Kidney capillary endothelial cell (primary cell): ENCODE results near the gene YWHAH.
"Not testable (repeated sequence)": the region's sequence is repeated elsewhere in the genome, so short reads cannot be mapped to it uniquely, and the experiment has no call there.

Experiments
- DNase-seq: peaks from one replicate; pipeline ENCODE4 v3.0.0-alpha.2; 2018; ENCODE audit warnings: low spot score

YWHAH gene

DNA sequence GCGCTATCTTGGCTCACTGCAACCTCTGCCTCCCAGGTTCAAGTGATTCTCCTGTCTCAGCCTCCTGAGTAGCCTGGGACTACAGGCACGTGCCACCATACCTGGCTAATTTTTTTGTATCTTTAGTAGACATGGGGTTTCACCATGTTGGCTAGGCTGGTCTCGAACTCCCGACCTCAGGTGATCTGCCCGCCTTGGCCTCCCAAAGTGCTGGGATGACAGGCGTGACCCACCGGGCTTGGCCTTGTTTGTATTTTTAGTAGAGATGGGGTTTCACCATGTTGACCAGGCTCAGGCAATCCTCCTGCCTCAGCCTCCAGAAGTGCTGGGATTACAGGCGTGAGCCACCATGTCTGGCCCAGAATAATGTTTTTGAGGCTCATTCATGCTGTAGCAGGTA is 37.6 kb downstream of the YWHAH start:
- DNase-seq: not testable (repeated sequence)

DNA sequence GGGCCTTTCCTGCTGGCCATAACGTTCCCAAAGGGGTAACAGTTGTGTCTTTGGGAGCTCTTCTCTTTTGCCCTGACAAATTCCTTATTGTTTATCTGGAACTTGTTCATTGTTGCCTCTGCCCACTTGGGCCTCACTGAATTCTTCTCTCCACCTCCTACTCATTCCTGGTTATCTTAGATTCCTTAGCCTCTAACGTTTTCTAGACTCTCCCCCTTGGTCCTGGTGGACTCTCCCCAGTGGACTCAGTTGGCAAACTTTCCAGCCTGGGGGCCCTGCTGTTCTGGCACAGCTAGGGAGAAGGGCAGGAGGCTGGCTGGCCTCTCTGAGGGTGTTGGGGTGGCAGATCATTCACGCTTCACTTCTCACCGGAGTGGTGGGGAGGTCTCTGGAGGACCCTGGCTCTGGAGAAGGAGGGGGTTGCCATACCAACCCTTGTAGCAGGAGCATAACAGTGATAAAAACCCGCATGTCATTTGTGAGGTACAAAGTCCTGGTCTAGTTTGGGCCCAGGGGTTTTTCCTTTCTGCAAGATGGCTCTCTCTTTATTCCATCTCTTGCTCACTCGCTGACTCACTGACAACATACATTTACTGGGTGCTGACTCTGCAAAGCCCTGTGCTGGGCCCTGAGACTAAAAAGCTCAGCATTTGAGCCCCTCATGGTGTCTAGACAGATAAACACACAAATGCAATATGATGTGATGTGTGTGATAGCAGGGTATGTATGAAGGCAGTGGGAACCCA is 39.7 kb downstream of the YWHAH start:
- DNase-seq: no peak

DNA sequence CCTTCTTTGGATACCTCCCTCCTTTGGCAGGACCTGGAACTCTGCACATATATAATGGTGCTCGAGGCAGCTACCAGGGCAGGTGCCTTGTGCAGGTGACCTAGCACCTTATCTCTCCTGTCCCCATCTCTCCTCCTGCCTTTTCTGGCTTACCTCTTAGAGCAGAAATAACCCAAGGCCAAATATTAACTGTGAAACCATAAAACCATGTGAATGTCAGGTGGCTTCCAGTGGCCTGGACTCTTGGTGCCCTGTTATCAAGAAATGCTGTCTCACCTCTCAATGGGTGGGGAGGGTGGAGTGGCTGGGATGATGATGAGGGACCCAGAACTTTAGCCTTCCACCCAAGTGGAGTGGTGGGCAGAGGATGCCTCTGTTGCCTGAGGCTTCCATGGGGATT is 42.9 kb downstream of the YWHAH start:
- DNase-seq: no peak

DNA sequence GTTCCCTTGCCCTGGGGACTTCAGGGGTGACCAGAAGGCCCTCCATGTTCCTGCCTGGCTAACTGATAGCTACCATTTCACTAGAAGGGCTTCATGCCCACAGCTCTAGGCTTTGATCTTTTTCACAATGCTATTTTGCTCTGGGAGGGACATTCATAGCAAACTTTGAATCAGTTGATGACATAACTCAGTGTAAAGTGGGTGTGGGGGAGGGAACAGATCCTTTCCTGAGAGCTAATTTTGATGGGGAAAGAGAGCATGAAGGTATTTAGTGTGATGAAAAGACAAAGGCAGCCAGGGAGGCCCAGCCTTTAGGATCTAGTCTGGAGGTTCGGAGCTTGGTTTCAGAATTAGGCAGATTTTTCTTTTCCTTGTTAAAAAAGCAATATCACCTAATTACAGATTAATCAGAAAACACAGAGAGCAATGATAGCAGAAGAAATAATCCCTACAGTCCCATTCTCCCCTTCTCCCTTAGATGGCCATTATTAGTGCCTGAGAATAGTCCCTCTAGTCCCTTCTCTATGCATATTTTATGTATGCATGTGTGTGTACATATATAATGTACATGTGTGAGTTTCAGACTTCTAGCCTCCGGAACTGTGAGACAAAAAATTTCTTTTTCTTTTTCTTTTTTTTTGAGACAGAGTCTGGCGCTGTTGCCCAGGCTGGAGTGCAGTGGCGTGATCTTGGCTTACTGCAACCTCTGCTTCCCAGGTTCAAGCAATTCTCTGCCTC is 46.9 kb downstream of the YWHAH start:
- no peak for DNase-seq

DNA sequence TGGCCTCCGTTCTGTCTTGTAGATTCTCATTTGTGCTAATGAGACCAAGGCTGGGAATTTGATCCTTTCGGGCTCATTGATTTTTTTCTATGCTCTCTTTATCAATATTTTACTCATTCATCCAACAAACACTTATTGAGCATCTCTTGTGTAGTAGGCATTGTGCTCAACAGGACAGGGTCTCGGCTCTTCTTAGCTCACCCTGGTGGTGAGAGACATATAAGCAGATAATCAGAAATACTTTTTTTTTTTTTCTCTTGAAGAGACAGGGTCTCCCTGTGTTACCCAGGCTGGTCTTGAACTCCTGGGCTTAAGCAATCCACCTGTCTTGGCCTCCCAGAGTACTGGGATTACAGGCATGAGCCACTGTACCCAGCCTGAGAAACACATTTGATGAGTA is 50.7 kb downstream of the YWHAH start:
- DNase-seq: no peak

DNA sequence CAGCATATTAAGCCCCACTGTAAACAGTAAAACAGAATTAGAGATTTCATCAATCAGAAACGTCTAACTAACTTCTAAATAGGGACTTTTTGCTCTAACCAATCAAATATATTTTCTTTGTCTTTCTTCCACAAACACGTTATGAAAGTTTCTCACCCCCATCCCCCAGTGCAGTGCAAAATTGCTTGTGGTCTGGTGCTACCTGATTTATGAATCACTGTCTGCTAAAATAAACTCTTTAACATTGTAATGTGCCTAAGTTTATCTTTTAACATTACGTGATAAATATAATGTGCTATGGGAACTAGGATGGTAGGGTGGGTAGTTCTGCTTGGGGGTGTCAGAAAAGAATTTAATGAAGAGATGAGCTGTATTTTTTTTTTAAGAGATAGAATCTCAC is 51.5 kb downstream of the YWHAH start:
- no peak for DNase-seq

DNA sequence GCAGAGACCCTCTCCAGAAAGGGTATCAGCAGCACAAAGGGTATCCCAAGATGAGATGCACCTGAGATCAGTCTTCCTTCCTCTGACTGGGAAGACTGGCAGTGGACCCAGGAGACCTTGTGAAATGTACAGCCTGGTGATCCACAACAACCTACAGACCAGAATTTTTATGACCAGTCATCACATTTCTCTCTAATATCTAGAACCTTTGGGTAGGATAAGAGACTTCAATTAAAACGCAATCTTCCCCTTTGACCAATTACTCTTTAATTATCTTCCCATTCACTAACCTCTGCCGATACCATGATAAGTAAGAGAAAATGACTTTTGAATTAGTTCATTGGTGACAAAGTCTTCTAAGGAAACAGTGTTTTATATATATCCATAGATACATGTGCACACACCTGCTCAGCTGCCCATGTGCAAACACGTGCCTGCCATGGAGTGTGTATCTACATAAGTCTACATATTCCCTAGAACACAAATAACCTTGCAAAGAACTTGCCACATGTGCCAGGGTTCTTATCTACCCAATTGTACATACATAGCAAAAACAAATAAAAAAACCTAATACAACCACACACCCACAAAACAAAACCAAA is 54.5 kb downstream of the YWHAH start:
- DNase-seq: no peak

DNA sequence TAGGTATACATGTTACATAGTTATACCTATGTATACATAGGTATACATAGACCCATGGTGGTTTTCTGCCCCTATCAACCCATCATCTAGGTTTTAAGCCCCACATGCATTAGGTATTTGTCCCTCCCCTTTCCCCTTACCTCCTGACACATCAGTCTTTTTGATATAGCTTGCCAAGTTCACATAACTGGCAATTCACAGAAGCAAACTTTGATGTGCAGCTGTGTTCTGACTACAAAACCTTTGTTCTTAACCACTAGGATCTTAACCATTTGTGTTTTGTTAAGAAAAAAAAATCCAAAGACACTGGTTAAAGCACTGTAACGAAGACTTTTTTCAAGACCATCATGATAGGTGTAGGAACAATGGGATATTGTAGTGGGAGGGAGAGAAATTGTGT is 55.8 kb downstream of the YWHAH start:
- no peak for DNase-seq

DNA sequence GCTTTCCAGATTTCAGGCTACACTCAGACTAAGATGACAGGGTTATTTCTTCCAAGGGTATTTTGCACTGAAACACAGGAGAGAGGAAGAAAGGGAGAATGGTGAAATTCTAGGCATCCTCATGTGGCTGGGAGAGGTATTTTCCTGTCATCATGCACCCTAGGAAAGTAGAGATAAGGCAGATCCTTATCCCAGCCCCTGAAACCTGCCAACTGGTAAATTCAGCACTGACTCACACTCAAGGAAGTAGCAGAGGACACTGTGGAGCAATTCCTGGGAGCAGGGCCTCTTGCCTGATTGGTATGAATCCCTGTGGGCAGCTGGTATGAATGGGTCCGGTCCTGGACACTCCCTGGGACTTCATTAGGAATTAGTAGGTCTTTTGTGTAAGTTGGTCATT is 61.1 kb downstream of the YWHAH start:
- DNase-seq: no peak
